Measurements from ENCODE around the gene AUTS2. TPM values are rescaled to one million over a fixed set of nuclear protein-coding genes. Genes with fewer than 3 reads are reported as not detected.

Gene AUTS2
- total and polyA plus RNA-seq, 9 of the 15 experiments (the other 6 are each of a cell fraction or from before 2014, with no cell fraction given): 0.58 TPM; not detected in 8

DNA sequence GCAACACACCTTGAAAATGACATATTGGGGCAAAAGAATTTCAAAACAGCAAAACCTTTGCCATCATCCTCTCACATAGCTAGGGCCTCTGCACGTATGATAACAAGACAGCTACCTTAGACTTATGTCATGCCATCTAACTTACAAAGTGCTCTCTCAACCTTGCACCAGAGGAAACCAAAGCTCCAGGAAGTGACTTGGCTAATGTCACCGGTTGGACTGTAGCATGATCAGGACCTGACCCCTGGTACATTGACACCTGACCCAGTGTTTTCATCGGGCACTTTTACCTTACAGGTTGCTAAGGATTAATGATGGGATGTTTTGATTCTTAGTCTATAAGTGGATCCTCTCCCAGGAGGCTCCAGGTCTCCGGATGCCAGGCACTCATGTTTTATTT lies 1003.8 kb downstream of the AUTS2 start:
- BruUV-seq (replicated peaks): no TSS peak
- no peaks in the 10 kb centered on the region for H3K79me2 ChIP-seq (ENCODE audit: control insufficient read depth, insufficient read depth, low read length)
- no peak overlapping the region for H3K27ac ChIP-seq (ENCODE audit: extremely low read depth, low read depth, low read length)
- no peaks in the 10 kb centered on the region for H3K9me3 ChIP-seq (replicated peaks; ENCODE audit: control insufficient read depth, insufficient read depth, low read depth, low read length)
- H3K4me2 ChIP-seq (ENCODE audit: insufficient read depth, low read length): no peak overlapping the region
- in situ Hi-C loops (cut with MboI): no loop called here
- no peak overlapping the region for H2AFZ ChIP-seq (ENCODE audit: low read depth, low read length)
- TF ChIP-seq ZNF12 (CRISPR knock-in tag; IDR thresholded peaks at IDR 0.05) (no peak), PHF20 (IDR thresholded peaks at IDR 0.05; ENCODE audit: partially characterized antibody) (no peak), RHOXF2B (CRISPR knock-in tag; conservative IDR thresholded peaks at IDR 0.05) (no peak), ZNF165 (CRISPR knock-in tag; IDR thresholded peaks at IDR 0.05; ENCODE audit: borderline replicate concordance) (no peak), ZC3H4 (CRISPR knock-in tag; IDR thresholded peaks at IDR 0.05; ENCODE audit: borderline replicate concordance) (no peak), MED1 (CRISPR knock-in tag; IDR thresholded peaks at IDR 0.05; ENCODE audit: borderline replicate concordance) (no peak), HNRNPK (IDR thresholded peaks at IDR 0.05; ENCODE audit: low read depth, low read length, poor library complexity, severe bottlenecking) (no peak), ZNF699 (CRISPR knock-in tag; IDR thresholded peaks at IDR 0.05; ENCODE audit: insufficient replicate concordance) (no peak), KHSRP (IDR thresholded peaks at IDR 0.05) (no peak), NFE2 (IDR thresholded peaks at IDR 0.05; ENCODE audit: low read depth) (no peak), DMBX1 (CRISPR knock-in tag; IDR thresholded peaks at IDR 0.05; ENCODE audit: borderline replicate concordance) (no peak), BACH1 (tag; IDR thresholded peaks at IDR 0.05) (no peak)
- TF ChIP-seq, protein P1, sequence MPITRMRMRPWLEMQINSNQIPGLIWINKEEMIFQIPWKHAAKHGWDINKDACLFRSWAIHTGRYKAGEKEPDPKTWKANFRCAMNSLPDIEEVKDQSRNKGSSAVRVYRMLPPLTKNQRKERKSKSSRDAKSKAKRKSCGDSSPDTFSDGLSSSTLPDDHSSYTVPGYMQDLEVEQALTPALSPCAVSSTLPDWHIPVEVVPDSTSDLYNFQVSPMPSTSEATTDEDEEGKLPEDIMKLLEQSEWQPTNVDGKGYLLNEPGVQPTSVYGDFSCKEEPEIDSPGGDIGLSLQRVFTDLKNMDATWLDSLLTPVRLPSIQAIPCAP (CRISPR knock-in tag; IDR thresholded peaks at IDR 0.05; ENCODE audit: borderline replicate concordance): no peak
- TF ChIP-seq, protein P2, sequence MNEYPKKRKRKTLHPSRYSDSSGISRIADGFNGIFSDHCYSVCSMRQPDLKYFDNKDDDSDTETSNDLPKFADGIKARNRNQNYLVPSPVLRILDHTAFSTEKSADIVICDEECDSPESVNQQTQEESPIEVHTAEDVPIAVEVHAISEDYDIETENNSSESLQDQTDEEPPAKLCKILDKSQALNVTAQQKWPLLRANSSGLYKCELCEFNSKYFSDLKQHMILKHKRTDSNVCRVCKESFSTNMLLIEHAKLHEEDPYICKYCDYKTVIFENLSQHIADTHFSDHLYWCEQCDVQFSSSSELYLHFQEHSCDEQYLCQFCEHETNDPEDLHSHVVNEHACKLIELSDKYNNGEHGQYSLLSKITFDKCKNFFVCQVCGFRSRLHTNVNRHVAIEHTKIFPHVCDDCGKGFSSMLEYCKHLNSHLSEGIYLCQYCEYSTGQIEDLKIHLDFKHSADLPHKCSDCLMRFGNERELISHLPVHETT (CRISPR knock-in tag; conservative IDR thresholded peaks at IDR 0.05 in 1 of 2, IDR thresholded peaks at IDR 0.05 in 1 of 2): no peak
- TF ChIP-seq, protein P3, sequence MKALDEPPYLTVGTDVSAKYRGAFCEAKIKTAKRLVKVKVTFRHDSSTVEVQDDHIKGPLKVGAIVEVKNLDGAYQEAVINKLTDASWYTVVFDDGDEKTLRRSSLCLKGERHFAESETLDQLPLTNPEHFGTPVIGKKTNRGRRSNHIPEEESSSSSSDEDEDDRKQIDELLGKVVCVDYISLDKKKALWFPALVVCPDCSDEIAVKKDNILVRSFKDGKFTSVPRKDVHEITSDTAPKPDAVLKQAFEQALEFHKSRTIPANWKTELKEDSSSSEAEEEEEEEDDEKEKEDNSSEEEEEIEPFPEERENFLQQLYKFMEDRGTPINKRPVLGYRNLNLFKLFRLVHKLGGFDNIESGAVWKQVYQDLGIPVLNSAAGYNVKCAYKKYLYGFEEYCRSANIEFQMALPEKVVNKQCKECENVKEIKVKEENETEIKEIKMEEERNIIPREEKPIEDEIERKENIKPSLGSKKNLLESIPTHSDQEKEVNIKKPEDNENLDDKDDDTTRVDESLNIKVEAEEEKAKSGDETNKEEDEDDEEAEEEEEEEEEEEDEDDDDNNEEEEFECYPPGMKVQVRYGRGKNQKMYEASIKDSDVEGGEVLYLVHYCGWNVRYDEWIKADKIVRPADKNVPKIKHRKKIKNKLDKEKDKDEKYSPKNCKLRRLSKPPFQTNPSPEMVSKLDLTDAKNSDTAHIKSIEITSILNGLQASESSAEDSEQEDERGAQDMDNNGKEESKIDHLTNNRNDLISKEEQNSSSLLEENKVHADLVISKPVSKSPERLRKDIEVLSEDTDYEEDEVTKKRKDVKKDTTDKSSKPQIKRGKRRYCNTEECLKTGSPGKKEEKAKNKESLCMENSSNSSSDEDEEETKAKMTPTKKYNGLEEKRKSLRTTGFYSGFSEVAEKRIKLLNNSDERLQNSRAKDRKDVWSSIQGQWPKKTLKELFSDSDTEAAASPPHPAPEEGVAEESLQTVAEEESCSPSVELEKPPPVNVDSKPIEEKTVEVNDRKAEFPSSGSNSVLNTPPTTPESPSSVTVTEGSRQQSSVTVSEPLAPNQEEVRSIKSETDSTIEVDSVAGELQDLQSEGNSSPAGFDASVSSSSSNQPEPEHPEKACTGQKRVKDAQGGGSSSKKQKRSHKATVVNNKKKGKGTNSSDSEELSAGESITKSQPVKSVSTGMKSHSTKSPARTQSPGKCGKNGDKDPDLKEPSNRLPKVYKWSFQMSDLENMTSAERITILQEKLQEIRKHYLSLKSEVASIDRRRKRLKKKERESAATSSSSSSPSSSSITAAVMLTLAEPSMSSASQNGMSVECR (CRISPR knock-in tag; IDR thresholded peaks at IDR 0.05): no peak
- FAIRE-seq (no peak), ATAC-seq (no peak), DNase-seq (ENCODE audit: extremely low read depth in 1 of 4, low spot score in 3 of 4) (no peak)
- no peak overlapping the region for H3K4me3 ChIP-seq
- intact Hi-C loops (cut with micrococcal nuclease): no loop called here
- no peaks in the 10 kb centered on the region for H3K4me1 ChIP-seq (replicated peaks in 1 of 2; ENCODE audit: control insufficient read depth in 2 of 2, insufficient read depth in 2 of 2, low read length in 2 of 2)
- H3K27me3 ChIP-seq (ENCODE audit: control insufficient read depth in 2 of 2, insufficient read depth in 2 of 2, low read length in 2 of 2): no peaks in the 10 kb centered on the region; a peak in 1 of 5 replicates
- no peaks in the 10 kb centered on the region for H3K36me3 ChIP-seq (ENCODE audit: control insufficient read depth, insufficient read depth, low read length)
- no peaks in the 10 kb centered on the region for H3K9me1 ChIP-seq (ENCODE audit: control insufficient read depth, insufficient read depth, low read length)
- H4K20me1 ChIP-seq (replicated peaks; ENCODE audit: control insufficient read depth, insufficient read depth, low read length): no peaks in the 10 kb centered on the region
- 1% methylated on average over 4 of the region's 4 CpGs for WGBS (ENCODE audit: insufficient coverage, low coverage, missing lambda C conversion rate)
- no peak overlapping the region for H3K9ac ChIP-seq (ENCODE audit: insufficient read depth in 1 of 2, low read depth in 2 of 2, low read length in 2 of 2)
- CTCF ChIA-PET (ENCODE audit: low intra/inter-chr PET ratio): no interaction called here
- POLR2A ChIA-PET: no interaction called here
